ENCODE measurements around the gene DOCK4. TPM values are rescaled to one million over a fixed set of nuclear protein-coding genes. Genes with fewer than 3 reads are reported as not detected.

Gene DOCK4
- total RNA-seq, 1 donor from 2014 or later = 29.7 TPM

DNA sequence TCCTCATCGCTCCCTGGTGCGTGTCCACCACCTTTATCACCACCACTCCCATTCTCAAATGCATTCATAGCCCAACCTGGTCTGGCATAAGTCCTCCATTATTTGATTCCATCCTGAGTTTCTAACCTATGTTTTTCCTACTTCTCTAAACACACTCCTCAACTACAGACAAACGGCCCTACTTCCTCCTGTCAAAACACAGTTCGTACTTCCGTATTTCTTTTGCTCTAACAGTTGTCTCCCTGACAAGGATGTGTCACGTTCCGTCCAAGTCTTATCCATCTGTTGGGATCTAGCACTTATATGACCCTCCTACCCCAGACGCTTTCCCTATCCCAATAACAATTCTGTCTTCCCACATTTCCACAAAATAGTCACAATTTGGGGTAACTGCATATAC is 46.8 kb downstream of the DOCK4 start:
- DNase-seq = no peak

DNA sequence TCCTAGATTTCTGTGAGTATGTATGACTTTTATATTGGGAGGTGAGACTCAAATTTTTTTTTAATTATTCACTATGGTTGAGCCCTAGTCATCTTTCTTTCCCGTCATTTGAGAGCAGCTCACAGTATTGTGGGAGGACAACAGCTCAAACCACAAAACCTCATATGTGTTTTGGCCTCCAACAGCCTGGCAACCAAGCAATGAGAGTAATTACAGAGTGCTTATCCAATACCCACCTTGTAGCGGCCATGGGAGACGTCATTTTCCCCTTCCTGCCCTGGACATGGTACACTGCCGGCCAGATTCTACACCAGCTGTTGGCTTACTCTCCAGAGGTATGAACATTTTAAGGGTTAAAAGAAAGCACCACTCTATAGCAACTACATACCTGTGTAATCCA is 49.1 kb downstream of the DOCK4 start:
- DNase-seq = no peak

DNA sequence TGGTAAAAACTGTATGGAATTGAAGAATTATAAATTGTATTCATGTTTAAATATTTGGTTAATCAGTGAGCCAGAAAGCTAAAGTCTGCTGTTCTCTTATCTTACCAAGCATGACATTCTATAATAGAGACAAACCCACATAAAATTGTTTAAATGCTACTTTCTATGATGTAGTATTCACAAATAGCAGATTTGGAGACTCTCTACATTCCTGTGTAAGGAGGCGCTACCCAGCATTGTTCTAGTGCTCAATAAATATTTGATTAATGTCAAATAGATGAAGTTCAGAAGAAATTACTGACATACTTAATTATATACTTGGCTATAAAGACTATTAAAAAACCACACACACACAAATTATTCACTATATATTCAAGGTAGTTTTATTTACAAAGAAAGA is 49.8 kb downstream of the DOCK4 start:
- no peak for DNase-seq

DNA sequence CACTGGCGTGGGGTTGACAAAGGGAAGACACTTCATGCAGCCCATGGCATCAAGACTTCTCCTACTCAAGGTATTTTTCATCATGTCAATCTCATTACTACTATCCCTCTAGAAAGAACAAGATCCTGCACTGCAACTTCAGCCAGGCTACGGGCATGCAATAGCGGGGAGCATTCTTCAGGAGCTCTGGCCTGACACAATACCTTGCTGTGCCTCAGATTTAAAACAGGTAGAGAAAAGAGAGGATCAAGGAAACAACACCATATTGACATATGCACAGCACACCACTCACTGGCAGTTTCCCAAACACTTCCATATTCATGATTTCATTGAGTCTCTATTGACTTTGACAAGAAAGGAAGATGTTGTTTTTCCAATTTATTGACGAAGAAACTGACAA is 51.5 kb downstream of the DOCK4 start:
- no peak for DNase-seq

DNA sequence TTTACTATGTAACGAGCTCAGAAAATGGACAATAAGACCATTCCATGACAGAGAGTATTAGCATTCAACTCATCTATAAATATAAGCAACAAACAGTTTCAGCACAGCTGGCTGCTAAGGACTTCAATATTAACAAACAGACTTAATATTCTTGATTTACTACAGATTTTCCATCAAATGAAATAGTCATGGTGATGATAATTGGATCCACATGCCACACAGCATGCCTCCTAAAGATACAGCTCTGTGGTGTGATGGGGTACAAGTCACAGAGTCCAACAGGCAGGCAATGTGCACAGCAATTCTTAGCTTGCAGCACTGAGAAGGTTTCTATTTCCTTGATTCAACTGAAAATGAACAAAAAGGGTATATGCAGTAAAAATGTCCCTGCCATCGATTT is 54.0 kb downstream of the DOCK4 start:
- DNase-seq = peak; percentile 69

DNA sequence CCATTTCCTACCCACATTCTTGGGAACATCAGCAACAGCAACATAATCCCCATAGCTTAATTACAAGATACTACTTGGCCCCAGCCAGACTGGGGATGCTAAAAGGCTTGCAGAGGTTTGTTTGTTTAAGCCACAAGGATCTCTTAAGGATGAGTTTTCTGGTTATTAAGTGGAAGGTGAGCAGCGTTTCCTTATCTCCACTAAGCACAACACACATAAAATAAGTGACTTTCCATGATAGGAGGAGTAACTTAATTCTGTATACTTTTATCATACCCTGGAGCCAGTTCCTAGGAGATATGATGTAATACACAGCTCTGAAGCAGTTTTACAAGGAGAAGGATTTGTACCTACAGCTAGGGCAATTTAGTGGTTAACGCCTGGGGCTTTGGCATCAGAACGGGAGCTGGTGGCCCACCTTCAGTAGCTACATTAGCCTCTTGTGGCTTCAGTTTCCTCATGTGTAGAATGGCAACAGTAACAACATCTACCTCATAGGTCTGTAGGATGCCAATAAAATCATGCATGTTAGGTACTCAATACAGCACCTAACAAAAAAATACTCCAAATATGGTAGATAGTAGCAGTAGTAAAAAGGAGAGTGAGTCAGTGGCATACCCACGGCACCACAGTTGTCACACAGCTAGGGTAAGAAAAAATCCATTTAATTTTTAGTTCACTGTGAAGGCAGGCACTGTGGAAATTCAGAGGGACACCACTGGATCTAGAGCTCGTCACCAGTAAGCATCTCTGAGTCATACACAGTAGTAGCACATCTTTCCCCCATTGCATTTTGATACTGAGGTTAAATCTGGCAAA is 55.2 kb downstream of the DOCK4 start:
- no peak for DNase-seq

DNA sequence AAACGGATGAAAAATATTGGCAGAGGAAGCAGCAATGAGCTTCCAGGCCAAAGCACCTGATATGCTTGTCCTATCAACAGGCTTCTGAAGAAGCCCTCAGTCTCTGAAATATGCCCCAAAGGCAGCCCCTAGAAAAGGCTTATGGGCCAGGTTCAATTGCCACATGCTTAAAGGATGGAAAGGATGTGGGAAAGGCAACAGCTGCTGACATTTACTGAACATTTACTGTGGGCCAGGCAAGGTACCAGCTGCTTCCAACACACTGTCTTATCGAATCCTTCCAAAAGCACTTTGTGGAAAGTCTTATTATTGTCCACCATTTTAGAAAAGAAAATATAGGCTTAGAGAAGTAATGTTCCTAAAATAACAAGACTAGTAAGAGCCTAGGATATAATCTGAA is 56.5 kb downstream of the DOCK4 start:
- DNase-seq = no peak

DNA sequence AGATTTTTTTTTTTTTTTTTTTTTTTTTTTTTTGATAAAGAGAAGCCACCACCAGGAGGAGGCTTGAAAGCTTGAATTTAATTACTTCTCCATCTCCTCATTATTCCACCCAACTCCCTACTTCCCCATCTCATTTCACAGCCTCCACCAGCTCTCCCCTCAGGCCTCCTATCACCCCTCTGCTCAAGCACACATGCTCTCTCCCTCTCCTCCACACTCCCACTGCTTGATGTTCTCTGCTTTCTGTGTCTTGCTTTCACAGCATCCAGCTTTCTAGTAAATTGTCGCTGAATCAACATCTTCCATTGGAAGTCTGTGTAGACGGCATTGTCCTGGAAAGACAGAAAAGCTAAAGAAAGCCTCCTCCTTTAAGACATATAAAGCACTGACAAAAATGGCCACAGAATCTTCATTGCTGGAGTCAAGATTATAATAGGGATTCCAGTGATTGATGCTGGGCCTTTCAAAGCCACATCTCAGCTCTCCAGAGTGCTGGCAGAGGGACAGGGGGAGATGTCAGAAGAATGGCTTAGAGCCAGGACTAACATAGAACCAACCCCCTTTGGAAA is 58.3 kb downstream of the DOCK4 start:
- no peak for DNase-seq

DNA sequence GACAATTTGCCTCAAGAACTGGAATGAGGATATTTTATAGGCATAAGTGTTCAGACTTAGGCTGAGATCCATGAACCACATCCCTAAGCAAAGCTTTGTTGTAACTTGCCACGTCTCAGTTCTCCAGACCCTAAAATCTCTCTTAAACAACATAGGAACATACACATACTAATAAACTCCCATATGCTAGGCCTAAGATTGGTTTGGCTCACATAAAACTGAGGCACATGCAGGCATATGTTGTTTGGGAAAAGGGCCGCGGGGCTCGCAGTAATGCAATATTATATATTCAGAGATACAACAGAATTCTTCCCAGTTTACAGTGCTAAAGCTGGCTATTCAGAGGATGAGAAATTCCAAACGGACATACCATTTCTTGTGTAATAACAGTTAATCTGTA is 61.0 kb downstream of the DOCK4 start:
- DNase-seq = peak; percentile 29

DNA sequence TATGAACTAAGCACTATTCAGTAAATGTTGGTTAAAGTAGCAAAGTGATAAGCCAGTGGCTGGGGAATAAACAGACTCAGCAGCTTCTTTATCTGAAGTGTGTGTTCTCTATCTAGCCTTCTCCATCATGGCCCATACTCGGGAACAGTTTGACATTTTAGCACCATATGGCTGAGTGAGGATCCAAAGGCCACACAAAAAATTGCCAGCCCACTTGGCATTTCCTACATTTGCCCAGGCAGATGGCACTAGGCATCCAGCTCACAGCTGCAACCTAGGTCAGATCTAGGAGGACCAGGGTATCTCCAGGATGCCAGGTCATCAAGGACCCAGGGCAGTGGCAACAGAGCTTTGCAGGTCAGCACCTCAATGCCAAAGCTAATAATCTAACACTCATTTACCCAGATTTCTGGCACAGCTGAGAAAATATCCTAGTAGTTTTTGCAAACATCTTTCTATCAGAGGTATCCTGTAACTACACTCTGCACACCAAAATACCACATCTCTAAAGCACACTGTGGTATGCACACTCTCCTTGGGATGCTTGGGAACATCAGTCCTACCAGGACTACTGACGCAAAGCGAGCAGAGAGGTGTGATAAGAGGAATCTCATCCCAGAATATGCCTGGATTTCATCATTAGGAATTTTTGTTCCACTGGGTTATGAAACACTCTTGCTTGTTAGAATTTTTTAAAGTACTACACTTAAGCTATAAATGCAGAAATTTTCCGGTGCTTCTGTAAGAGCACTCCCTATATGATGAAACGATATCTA is 61.7 kb downstream of the DOCK4 start:
- no peak for DNase-seq

DNA sequence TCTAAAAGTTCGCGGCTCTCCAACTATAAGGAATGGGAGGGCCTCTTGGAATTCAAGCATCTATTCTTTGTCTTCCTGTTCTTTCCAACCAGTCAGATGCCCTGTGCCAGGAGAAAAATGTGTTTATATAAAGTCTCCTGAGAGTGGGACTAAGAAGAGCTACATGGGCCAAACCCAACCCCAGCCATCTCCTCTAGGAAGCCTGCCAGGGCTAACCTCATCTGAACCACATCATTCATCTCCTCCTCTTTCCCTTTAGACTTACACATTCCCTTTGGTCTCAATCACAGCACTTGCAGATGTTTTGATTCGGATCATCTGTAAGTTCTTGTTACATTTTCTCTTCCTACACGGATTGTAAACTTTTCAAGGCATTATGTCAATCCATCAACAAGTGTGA is 62.6 kb downstream of the DOCK4 start:
- peak; percentile 89 for DNase-seq

DNA sequence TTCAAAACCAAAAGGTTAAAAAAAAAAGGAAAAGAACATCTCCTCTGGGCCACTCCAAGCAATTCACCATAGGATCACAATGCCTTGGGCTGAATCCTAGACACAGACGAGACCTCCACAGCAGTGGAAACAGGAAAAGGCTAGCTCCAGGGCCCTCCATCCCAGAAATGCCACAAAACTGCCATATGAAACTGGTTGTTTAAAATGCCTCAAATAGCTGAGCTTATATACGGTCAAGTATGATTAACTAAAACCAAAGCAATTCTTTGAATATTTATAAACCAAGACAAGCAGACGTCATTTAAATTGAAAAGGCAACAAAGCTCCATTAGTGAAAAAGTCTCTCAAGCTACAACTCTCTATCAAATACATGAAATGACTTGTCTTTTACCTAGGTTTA is 63.1 kb downstream of the DOCK4 start:
- DNase-seq = no peak

DNA sequence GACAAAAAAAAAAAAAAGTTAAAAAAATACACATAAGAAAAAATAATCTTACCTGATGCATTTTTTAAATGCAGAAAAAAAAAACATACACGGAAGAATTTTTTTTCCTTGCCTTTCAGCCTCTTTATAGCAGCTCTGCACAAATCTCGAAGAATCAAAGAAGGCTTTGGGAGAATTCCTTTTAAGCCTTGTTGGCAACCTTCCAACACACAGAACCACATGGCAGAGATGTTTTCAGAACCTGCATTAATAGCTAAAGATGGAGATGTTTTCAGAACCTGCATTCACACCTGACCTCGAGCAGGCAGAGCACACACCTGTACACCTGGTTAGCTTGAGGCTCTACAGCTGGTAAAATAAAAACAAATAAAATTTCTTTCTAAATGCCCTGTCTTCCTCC is 65.6 kb downstream of the DOCK4 start:
- DNase-seq = no peak

DNA sequence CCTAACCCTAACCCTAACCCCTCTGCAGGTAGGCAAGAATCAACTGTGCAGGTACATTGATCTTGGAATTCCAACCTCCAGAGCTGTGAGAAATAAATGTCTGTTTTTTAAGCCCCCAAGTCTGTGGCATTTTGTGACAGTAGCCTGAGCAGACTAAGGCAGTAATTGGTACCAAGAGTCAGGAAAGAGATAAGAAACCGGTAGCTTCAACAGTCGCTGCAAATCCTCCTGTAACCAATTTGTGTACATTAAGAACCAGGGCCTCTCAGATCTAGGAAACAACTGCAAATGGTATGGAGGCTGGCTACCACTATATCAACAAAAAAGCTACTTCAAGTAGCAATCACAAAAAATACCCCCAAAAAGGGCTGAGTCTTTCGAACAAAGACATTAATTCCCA is 67.3 kb downstream of the DOCK4 start:
- DNase-seq = no peak

DNA sequence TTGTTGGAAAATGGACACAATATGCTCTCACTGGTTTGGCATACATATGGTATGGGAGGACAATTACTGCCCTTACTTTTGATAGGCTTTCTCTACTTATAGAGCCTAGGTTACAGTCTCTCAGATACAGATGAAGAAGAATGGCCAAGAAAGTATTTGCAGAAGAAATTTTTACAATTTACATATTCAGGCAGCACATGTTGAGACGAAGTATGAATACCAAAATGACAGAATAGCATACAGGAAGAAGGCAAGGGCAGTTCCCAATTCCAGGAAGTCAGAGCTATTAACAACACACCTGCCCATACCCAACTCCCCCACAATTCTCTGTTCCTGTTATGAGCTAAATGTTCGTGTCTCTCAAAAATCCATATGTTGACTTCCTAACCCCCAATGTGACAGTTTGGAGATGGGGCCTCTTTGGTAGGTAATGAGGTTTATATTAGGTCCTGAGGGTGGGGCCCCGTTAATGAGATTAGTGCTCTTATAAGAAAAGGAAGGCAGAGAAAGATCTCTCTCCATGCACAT is 67.8 kb downstream of the DOCK4 start:
- DNase-seq = no peak

DNA sequence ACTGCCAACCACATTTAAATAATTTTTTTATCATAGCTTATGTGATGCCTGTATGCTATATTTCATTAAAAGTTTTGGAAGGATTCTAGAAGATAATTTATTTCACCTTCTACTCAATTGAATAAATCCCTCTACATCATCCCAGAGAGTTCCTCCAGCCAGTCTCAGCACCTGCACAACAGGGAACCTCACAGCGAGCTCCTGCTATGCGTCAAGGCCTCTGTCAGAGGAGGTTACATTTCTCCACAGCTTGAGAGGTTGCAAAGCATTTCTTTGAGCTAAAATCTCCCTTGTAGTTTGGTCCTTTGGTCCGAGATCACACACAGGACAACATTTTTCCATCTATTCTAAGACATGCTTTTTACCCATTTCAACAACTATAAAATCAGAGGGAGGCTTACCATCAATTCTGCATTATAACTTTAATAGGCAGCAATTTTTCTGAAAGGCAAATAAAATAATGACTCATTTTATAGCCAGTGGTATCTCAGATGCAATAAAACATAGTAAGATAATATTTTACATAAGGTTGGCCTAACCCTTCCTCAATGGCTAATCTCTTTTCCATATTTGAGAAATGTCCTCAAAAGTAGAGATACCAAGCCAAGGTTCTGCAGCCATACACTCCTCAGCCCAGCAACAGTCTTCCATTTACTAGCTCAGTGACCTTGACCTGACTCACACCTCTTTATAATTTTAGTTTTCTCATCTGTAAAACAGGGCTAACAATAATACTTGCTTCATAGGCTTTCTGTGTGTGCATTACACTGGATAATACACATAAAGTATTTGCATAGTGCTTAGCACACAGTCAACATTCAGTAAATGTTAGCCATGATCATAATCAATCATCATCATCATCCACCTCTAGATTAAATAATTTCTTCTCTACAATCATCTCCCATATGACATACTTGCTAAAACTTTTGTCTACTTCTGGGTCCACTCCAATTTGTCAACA is 68.8 kb downstream of the DOCK4 start:
- no peak for DNase-seq

DNA sequence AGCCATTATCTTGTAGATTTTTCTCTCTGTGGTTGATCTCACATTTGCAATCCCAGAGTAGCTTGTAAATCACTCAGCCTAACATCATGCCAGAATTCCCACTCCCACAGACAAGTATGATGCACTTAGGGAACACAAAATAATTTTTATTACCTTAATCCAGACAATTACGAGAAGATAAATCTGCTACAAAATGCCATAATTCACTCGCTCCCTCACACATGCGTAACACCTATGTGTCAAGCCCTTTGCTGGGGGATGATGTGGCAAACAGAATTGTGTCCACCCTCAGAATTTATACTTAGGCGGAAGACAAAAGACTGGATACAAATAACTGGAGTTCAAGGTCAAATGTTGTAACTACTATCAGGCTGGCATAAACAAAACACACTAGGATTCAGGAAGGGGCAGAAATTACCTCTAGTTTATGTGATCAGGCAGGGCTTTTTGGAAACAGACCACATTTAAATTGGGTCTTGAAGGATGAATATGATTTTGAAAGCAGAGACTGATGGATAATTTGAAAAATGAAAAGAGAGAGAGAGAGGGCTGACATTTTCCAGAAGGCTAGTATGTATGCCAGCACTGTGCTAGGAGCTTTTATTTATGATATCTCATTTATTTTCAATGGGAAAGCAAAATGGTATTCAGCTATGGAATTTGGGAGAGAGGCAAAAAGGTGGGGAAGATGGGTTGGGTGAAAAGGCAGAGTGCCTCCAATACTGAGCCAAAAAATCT is 69.8 kb downstream of the DOCK4 start:
- no peak for DNase-seq

DNA sequence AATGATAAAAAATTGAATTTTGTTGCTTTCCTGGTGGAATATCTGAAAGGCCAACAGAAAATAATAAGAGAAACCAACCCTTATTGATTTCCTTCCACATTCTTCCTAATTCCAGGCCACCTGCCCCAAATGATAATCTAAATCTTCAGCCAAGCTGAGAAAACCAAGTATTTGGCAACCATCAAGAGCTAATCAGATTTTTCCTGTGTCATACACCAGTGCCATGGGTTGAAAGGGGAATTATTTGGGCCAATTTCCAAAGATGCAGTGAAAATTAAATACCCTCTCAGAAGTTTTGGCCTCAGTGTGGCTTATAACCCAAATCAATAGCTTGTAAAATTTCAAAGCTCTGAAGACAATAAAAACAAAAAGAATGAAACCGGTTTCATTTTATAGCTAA is 70.4 kb downstream of the DOCK4 start:
- DNase-seq = no peak

DNA sequence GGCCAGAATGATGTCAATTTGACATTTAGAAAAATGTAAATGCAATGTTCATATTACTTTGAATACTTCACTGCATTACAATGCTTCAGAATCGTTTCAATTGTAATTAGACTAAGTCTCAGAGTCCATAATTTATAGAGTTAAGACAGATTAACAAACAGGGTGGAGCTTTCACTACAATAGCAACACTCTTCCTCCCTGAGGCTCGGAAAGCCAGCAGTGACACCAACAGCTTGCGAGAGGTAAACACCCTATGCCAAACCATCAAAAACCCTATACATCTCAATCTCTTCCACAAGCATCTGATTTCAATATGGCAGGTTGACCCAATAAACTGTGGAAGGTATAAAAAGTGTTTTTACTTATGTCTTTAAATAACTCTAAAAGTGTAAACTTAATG is 72.2 kb downstream of the DOCK4 start:
- no peak for DNase-seq

DNA sequence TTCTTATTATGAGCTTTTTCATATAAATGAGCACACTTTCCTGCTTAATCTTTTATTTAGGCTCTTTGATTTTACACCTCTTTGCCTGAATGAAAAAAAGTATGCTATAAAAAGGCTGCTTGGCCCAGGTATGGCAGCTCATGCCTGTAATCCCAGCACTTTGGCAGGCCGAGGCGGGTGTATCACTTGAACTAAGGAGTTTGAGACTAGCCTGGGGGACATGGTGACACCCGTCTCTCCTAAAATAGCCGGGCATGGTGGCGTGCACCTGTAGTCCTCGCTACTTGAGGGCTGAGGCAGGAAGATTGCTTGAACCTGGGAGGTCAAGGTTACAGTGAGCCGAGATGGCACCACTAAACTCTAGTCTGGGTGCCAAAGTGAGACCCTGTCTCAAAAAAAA is 72.9 kb downstream of the DOCK4 start:
- no peak for DNase-seq

DNA sequence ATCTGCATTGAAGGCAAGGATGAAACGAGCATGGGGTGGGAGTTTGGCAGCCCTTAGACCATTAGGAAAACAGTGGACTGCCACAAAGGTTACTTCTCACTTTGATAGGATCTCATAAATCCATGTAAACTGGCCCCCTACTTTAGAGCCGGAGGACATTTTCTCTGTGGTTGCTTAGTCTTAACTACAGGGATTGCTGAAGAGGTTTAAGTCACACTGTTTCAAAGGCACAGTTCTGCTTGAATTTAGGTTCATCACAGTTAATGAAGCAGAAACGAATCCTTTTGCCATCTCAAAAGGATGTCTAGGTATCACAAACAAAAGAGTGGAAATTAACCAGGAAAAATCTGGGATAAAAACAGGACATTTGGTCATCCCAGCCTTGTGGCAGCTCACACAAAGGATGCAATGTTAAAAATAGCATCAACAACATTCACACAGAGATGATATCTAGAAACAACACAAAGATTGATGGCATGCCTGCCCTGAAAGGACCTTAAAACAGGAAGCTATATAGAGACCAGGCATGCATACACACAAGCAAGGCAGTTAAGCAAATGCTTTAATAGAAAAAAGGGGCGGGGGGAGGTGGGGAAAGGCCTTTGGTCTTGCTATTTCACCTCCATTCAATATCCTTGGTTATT is 74.0 kb downstream of the DOCK4 start:
- DNase-seq = no peak
